D721Med (cell line): ENCODE measurements around the gene KSR1.

Experiments
- DNase-seq: peaks from one replicate; pipeline ENCODE4 v3.0.0; 2011; ENCODE audit warnings: low spot score; ENCODE audit not compliant: insufficient read length
- FAIRE-seq: peaks from 2 replicates; lab custom pipeline; 2011; peaks lifted over from hg19 to GRCh38; lab: Jason Lieb, UNC
- TF ChIP-seq, protein P1 (sequence below): IDR thresholded peaks from 2 replicates; pipeline ENCODE4 v1.5.1; 2012; ENCODE audit warnings: mild to moderate bottlenecking, control low read depth; ENCODE audit not compliant: insufficient read depth; ENCODE audit errors: missing control alignments

Gene KSR1

DNA sequence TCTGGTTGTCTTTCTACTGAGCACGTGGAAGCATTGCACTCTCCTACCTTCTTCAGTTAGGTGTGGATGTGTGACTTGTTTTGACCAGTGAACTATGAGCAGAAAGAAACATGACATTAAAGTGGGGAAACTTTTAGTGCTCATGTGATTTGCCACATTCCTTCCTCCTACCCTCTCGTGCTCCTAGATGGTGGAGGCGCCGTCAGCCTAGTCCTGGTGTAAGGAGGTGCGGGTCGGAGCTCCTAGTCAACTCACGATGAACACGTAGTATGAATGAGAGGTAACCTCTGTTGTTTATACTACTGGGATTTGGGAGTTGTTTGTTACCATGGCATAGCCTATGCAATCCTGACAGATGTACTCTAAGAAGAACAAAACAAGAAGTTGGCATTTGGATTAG lies 47.4 kb downstream of the KSR1 start:
- TF ChIP-seq, protein P1, sequence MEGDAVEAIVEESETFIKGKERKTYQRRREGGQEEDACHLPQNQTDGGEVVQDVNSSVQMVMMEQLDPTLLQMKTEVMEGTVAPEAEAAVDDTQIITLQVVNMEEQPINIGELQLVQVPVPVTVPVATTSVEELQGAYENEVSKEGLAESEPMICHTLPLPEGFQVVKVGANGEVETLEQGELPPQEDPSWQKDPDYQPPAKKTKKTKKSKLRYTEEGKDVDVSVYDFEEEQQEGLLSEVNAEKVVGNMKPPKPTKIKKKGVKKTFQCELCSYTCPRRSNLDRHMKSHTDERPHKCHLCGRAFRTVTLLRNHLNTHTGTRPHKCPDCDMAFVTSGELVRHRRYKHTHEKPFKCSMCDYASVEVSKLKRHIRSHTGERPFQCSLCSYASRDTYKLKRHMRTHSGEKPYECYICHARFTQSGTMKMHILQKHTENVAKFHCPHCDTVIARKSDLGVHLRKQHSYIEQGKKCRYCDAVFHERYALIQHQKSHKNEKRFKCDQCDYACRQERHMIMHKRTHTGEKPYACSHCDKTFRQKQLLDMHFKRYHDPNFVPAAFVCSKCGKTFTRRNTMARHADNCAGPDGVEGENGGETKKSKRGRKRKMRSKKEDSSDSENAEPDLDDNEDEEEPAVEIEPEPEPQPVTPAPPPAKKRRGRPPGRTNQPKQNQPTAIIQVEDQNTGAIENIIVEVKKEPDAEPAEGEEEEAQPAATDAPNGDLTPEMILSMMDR = no peak
- no peak for DNase-seq
- FAIRE-seq = no peak

DNA sequence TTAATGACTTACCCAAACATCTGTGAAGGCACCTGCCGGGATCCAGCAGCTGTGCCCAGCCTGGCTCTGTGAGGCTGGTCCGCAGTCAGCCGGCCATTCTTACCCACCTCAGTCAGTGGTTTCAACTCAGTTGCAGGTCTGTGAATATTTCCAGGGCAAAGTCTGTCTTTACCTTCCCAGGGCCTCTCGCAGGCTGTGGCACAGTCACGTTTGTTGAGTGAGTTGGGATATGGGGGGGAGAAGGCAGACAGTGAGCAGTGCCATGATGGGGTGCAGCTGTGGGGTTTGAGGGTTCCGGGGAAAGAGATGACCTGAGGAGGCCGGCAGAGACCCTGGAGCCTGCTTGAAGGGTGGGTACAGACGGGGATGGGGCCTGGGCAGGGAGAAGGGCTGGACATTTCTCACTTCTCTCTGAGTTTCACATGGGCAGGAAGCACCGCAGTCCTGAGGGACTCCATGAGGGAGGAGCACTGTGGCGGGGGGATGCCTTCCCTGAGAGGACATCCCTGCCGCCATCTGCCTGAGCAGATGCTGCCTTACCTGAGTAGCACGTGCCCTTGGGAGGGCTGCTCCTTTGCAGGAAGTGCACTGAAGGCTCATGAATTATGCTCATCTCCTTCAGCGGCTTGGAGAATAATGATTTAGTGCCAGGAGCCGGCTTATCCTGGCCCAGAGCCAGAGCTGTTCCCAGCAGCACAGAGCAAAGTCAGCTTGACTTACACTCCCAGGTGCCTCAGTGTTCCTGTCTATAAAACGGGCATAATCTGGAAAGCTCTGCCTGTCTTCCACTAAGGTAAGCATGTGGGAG lies 48.1 kb downstream of the KSR1 start:
- TF ChIP-seq, protein P1 = no peak
- FAIRE-seq = no peak
- DNase-seq = no peak

GRCh38 chr17:27506348-27507218 lies 50.3 kb downstream of the KSR1 start:
- TF ChIP-seq, protein P1 = no peak
- DNase-seq (no peak), FAIRE-seq (no peak)

DNA sequence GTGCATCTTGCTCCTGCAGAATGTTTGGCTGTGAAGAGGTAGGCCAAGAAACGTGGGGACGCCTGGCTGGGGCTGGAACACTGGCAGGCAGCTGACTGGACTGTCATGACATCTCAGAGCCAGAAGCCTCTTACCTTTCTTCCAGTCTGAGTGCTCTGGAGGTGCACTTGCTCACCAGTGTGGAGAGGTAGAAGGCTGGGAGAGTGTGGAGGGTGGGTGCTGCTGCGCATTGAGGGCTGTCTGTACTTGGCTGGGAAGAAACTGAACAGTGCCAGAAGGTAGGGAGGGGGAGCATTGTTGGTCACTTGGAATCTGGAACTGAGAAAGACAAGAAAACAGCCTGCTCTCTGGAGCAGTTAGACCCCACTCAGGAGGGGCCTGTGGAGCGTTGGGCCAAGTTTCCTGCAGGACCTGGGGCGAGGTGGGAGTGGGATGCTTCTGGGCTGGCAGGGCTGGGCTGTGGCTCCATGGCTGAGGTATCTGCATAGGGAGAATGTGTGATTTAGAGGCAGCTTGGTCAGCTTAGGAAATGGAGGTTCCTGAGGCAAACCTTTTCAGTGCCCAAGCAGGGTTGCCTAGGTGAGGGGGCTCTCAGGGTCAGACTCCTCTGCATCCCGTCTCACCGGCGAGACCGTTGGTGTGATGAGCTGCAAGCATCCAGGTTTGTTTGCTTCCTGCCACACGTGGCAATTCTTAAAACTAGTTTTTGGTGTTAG lies 55.1 kb downstream of the KSR1 start:
- TF ChIP-seq, protein P1 = no peak
- DNase-seq = no peak
- no peak for FAIRE-seq

DNA sequence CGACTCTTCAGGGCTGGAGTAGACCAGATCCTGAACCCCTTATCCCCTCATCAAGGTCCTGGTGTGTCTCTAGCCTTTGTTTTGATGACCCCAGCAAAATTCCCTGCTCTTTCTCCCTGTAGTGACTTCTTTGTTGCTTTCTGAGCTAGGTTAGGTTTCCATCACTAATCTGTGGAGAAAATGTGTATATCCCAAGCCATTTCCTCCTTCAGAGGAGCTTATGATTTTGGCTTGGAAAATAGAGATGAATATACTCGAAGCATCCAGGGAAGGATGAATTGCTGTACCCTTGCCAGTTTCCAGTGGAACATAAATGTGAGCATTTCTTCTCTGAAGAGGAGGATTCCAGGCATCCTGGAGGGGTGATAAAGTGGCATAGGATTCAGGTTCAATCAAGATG lies 55.8 kb downstream of the KSR1 start:
- FAIRE-seq (no peak), DNase-seq (no peak)
- TF ChIP-seq, protein P1 = no peak

- FAIRE-seq (no peak), DNase-seq (no peak)
- TF ChIP-seq, protein P1 = no peak
Observed at GRCh38 chr17:27512511-27513346, 56.5 kb downstream of the KSR1 start.
